Erythroblast (primary cell): ENCODE data around the gene STAC.

ENCODE experiments used
- GATA1 ChIP-seq: IDR thresholded peaks from 2 replicates; pipeline ENCODE4 v1.6.1; 2011; ENCODE audit warnings: low read depth, mild to moderate bottlenecking, control low read depth, low read length, moderate library complexity
- POLR2A ChIP-seq: IDR thresholded peaks from 2 replicates; pipeline ENCODE4 v1.6.1; 2011; ENCODE audit warnings: mild to moderate bottlenecking, low read length

- TF ChIP-seq POLR2A (no peak), GATA1 (no peak)
Observed at GRCh38 chr3:36408146-36408545, 27.8 kb downstream of the STAC start.
